Hematopoietic multipotent progenitor cell (in vitro differentiated cells): ENCODE results near the gene TEX51. TPM values are rescaled to one million over a fixed set of nuclear protein-coding genes. Genes with fewer than 3 reads are reported as not detected.

Experiments
- DNase-seq, 3 donors: peaks; one replicate each; pipeline ENCODE4 v3.0.0-alpha.2; 2011 to 2015; ENCODE audit warnings: low read depth in 2 of 3, low spot score in 2 of 3
- total RNA-seq: library from RNA; depleted of rRNA; stranded (reverse); fragments of >200 nt; gene quantifications from one replicate; pipeline ENCODE4 v1.2.3, GENCODE V29; 2012

The TEX51 gene
- total RNA-seq = not detected

DNA sequence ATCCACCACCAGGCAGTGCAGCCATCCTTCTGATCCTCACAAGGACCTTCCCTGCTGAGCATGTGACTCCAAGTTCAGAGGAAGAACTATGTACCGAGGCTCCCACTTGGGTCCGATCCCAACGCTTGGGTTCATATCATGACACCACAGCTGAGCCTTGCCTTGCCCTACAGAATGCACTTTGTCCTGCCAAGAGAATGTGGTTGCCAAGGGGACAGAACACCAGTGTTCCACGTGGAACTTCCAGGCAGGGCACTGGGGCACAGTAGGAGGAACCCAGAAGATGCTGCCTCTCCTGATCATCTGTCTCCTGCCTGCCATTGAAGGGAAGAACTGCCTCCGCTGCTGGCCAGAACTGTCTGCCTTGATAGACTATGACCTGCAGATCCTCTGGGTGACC, at the start of gene TEX51:
TEX51 (plus strand) TSS at position 255 of the 400 bp plus-strand sequence; CDS start at position 284, 29 bp downstream.
- no peak for DNase-seq

DNA sequence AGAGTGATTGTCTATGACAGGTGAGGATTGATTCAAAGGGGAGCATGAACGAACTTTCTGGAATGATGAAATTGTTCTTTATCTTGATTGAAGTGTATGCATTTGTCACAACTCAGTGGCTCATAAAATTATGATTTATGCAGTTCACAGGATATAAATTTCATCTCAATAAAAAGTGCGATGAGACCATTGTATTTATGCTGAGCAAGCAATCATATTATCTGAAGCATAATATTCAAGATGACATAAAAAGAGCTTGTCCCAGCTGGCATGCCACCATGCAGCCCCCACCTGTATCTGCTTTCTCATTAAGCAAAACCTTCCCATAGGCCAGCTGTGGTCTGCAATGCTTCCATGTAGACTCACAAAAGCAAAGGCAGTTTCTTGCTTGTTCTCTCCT, 49.6 kb upstream of the TEX51 start:
- DNase-seq = no peak

DNA sequence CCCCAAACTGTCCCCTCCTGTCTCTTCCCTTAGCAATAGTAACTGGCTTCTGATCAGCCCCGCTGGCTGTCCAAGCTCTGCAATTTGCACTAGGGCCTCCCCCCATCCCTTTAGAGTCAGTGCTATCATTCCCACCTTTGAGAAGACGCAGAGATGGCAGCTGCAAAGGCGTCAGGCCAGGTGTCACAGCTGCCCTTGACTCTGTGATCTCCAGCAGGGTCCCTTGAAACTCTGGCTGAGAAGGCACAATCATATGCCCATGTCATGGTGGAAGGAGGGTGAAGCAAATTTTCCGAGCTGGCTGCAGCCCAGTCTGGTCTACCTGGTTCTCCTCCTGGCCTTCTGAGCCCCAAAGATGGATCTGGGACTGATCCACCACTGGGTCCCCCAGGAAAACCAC, 49.2 kb upstream of the TEX51 start:
- DNase-seq = no peak

DNA sequence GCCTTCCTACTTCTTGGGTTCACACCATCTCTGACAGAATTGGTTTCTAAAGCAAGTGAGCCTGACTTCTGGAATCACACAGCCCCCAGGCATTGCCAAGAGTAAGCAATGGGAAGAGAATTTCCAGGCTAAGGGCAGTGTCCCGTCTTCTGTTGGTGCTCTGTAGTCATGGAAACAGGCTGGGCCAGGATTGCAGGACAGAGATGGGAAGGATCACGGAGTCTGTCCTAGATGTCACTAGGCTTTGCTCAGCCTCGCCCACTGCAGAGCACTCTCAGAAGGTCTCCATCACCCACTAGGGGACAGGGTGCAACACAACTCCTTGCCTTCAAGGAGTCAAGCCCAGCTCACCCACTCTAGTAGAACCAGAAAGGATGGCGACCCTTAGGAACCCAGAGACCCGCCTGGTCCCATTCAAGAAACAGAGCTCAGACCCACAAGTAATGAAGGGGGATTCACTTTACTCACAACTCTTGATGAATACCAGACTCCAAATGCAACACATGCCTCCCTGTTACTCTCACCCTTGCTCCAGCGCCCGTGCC, 48.6 kb upstream of the TEX51 start:
- DNase-seq = no peak

DNA sequence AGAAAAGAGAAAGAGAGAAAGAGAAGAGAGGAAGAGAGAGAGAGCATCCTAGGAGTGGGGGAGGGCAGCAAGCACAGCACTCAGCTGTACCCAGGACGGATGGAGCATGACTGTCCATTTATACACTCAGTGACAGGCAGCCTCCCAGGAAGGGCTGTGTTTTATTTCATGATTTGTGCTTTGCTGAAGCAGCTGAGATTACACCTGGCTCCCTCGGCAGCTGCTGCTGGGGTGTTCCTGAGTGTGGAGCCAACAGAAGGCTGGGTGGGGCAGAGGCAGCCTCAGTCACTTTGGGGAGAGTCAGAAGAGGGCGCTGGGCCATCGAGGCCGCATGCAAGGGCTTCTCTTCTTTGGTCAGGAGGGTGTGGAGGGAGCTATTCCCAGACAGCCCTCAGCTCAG, 47.8 kb upstream of the TEX51 start:
- no peak for DNase-seq

DNA sequence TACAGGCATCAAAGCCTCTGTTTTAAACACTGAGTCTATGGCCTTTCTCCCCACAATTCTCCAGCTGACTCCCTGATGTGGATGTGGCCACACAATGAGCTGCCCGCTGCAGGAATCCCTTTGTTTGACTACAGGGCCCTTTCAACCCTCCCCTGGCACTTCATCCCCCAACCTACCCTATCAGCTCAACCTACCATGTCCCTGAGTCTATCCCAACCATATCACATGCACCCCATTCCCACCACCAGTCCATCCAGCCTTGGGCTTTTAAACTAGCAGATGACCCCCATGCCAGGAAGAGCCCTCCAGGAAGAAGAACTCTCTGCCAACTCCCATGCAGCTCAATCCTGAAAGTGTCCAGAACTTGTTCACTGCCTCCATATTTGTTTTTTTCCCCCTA, 46.9 kb upstream of the TEX51 start:
- DNase-seq = no peak

DNA sequence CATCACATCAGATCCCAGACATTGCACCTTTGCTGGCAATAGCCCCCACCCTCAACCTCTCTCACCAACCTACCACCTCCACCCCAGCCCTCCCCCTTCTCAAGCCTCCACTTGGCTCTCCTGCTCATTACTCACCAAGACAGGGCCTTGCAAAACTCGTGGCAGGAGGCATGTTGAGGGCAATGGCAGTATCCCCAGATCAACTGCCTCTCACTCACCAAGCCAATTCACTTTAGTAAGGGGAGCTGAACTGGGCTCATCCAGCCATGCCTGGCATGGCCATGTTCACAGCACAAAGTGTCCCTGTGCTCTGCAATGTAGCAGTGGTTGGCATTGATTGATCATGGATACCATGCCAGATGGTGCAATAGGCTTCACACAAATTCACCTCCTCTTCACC, 46.3 kb upstream of the TEX51 start:
- no peak for DNase-seq

DNA sequence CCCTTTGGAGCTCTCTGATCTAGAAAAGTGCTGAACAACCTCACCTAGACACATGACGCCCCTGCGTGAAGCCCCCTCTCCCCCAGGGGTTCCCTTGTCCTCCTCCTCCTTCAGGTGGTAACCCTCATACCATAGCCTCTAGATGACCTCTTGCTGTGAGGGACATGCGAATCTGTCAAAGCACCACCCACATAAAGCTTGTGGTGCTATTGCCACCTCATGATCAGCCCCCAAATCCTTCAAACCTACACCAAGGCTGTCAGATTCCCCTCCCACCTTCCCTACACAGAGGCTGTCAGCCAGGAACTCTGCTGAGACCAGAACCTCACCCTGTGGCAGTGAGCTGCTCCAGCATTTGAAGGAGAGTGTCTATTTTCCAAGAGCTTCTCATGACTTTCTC, 43.1 kb upstream of the TEX51 start:
- no peak for DNase-seq

DNA sequence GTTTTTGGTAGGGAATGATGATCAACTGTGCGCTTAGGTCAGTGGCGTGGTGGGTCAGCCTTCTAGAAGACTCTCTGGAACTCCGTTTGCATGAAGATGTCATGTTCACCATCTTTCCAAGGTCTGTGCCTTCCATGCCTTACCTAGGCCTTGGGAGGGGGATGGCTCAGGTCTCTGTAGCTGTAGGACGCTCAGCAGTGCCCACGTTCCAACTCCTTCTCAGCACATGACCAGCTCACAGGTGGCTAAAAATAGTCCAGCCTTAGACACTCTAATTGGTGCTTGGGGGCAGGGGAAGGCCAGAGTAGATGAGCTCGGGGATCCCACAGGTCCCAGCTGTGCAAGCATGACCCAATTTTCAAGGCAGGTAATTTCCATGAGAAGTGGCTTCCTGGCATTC, 42.3 kb upstream of the TEX51 start:
- no peak for DNase-seq

DNA sequence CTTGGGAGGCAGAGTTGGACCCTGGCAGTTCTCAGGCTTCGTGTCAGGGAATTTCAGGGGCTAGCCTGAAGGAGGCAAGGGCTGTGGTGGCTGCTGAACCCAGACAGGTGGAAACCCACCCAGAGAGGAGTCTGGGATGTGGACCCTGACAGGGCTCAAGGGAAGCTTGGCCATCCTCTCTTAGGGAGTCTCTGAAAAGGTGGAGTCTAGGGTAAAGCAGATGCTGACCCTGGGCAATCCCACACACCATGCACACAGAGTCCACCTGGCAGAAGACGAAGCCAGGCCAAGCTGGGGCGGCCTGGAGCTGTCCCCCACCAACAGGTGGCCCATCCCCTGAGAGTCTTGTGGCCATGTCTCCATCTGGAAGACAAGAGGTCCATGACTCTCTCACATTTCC, 41.2 kb upstream of the TEX51 start:
- no peak for DNase-seq

DNA sequence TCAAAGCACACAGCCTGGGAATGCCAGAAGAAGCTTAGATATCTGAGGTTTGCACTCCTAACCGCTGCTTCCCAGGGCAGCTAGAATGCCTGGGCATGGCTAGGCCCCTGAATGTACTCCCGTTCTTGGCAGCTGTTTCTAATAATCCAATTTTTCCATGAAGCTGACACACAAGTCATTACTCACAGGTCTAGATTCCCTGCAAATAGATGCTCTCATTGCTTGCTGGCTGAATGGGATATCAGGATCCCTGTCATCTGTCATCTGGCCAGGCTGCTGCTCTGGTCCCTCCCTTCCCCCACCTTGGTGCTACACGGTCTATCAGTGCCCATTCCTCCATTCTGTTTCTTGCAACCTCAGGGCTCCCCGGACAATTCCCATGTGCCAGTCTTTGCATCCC, 40.7 kb upstream of the TEX51 start:
- DNase-seq = no peak

DNA sequence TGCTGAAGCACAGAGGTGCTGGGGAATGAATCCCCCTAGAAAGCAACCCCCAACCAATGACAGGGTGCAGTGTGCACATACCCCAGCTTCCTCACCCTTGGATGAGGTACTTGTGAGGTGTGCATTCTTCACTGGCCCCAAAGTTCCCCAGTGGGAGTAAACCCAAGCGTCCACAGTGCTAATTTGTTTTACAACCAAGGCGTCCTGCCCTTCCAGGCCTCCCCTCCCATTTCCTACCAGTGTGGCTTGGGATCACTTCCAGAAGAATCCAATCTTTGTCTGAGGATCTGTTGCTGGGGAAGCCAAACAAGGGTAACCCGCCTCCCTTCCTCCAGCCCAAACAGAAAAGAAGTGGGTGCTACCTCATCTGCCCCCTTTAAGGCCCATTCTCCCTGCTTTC, 40.3 kb upstream of the TEX51 start:
- no peak for DNase-seq

DNA sequence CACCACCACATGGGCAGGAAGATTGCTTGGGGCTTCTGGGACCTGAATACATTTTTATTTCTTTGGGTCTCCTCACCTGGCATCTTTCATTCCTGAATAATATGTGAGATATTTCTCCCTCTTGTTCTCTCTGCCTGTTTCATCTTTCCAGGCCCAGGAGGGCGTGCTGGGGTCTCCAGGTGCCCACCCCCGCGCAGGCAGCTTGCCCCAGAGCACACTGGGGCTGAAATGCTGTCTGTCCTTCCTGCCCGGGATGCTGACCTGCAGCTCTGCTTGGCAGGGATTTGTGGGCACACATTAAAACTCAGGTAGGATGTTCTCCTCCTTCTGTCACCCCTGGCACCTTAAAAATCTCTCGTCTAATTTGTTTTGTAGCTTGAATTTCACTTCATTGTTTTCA, 39.7 kb upstream of the TEX51 start:
- no peak for DNase-seq

DNA sequence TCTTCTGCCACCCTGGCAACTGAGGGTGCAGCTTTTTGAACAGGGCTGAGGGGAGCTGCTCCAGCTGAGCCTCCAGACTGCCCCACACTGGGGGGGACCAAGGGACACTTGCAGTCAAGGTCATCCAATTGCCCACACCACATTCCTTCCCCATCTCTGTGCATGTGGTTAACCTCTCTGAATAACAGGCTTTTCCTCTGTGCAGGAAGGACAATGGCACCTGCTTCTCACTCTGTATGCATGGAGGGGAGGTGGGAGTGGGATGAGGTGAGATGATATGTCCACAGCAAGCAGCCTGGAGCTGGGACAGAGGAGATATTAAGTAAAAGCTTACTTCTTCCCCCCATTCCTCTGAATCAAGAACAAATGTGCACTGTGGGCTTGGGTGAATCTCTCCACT, 39.1 kb upstream of the TEX51 start:
- DNase-seq = no peak

DNA sequence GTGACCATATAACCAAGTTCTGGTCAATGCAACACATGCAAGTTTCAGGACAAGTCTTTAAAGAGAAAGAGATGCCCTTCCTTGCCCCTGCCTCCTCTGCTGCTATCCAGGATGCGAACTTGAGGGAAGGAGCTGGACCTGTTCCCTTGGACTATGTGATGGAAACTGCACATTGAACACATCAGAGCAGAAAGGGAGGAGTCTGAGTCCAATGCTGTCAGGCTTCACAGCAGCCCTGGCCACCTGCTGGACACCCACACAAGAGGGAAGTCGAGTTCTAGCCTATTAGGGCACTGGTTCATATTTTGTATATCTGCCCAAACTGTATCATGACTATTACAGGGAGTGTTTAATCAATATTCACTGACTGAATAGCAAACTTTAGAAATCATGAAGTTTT, 38.3 kb upstream of the TEX51 start:
- DNase-seq = no peak

DNA sequence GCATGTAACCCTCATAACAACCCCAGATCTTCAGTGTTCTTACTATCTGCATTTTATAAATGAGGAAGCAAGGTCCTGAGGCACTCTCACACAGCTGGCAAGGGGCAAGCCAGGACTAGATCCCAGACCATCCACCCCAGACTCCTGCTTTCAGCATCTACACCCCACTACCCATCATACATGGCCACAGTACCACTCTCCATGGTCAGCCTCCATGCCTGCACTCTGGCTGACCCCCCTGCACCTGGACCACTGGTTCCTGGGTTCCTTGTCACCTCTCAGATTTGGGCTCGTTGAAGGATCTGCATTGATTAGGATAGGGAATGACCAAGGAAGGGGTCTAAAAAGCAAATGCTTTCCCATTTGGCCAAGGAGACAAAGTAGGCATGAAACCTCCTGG, 36.0 kb upstream of the TEX51 start:
- DNase-seq = no peak

DNA sequence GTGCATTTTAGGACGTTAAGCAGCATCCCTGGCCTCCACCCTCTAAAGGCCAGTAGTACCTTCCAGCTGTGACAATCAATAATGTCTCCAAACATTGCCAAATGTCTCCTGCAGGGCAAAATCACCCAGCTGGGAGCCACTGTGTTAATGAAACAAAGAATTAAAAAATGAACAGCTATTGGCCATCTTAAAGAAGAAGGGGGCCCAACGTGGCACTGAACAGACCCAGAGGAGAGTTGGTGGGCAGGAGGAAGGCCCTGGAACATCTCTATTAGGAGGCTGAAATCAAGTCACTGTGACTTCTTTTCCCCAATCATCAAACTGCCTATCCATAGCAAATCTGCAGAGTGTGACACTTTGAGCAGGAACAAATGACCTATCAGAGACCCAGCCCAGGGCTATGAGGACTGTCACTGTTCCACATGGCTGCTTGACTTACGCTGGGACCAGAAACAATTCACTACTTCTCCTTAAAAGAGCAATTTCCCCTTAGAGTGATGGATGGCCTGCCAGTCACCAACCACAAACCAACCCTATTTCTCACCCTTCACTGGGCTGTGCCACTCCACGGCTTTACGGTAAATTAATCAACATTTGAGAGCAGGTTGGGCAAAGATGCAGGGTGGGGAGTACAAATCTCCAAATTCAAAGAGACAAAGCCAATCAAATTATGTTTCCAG, 35.2 kb upstream of the TEX51 start:
- DNase-seq = peak in 2 of 3 donors; percentile 24 to 76

DNA sequence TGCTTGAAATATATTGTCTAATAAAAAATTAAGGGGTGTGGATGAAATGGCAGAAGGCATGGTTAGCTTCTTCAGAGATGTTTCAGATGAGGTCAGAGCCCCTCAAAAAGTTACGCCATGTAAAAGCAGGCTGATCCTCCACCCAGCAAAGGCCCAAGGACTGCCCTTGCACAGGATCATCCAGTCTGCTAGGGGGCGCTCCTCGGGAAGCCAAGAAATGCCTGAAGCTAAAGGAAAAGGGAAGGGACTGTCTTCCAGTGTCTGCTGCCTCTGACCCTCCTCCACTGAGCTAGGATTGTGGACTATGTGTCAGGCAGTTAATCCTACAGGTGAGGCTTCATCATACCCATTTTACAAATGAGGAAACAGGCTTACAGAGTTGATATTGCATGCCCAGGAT, 33.8 kb upstream of the TEX51 start:
- no peak for DNase-seq

DNA sequence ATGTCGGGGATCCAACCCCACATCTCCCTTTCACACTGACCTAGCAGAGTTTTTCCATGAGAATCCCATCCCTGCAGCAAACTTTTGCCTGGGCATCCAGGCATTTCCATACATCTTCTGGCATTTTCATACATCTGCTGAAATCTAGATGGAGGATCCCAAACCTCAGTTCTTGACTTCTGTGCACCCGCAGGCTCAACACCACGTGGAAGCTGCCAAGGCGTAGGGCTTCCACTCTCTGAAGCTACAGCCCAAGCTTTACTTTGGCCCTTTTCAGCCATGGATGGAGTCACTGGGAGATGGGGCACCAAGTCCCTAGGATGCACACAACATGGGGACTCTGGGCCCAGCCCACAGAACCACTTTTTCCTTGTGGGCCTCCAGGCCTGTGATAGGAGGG, 32.2 kb upstream of the TEX51 start:
- DNase-seq = no peak

DNA sequence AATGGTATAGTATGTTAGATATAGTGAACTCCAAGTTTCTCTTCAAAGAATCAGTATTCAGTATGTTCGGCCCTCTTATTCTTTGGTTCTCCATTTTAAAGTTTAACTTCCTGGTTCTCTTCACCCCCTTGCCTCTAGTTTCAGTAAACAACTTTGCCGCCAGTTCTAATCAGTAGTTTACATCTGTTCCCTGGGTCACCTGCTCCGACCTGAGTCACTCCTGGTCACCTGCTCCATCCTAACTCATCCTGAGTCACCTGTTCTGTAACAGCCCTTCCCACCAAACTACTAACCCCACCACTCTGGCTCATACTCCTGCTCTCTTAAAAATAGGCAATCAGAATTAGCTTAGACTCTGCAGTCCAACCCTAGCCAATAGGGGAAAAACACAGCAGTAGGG, 23.7 kb upstream of the TEX51 start:
- no peak for DNase-seq

DNA sequence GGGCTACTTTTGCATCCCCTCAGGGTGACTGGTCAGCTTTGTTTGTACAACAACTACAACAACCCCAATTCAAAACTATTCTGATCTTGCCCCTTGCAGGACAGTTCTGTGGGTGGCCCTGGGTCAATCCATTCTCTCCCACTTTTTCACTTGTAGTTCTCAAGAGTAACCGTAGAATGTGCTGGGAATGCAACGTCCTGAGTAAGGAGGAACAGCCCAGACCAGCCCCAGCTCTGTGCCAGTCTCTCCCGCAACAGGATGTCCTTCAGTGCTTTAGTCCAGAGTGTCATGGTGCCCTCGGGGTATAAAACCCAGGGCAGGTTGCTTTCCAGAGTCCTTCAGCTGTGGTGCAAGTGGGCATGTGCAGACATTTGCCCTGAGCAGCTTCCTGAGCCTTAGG, 22.1 kb upstream of the TEX51 start:
- DNase-seq = no peak

DNA sequence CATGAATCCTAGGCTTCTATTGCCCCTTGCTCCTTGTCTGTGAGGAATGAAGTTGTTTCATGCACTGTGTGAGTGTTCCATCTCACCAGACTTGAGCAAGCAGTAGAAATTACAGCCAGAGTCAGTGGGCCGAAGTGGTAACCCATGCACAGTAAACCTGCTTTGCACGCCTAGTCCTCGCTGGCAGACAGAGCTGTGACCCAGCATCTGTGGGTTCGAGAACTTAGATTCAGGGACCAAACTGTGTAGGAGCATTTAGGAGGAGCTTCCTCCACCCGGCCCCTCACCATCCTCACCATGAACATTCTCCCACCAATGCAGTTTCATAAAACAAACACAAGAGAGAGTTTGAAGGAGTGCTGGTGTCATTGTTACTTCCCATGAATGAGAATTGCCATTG, 21.6 kb upstream of the TEX51 start:
- no peak for DNase-seq
